ENCODE measurements around the gene REXO2.

DNA sequence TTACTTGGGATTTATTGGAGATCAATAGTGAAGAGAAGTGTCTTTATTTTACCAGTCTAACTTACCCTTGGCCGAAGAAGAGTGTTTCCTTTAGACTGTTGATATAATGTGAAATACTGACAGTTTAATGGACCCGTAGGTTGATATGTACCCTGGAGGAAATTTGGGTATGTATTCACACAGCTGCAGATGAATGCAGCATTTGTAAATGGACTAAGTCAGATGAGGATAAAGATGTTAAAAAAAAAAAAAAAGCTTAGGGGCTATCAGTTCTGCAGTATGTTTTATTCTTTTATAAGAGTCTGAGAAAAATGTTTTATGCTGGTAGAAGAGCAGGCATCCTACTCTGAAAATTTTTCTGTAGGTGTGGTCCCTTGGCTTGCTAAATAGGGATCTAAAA is 2.7 kb downstream of the REXO2 start:
- TF ChIP-seq CTCF (IDR thresholded peaks at IDR 0.05) = no peak
- no peak for TF ChIP-seq EP300 (IDR thresholded peaks at IDR 0.05)
- no peak for TF ChIP-seq POLR2A (IDR thresholded peaks at IDR 0.05)
- no peak for TF ChIP-seq POLR2AphosphoS5 (IDR thresholded peaks at IDR 0.05)

Measured in suprapubic skin (tissue), 4 donors.